GM19397 (cell line): Measurements from ENCODE around the gene GOLPH3L.
"Not testable (repeated sequence)": the region's sequence is repeated elsewhere in the genome, so short reads cannot be mapped to it uniquely, and the experiment has no call there.

Experiments
- ATAC-seq: cut with Tn5 transposase; IDR thresholded peaks from one replicate; pipeline ENCODE4 v1.9.1; 2021; ENCODE audit warnings: mild to moderate bottlenecking, moderate library complexity; ENCODE audit not compliant: unreplicated experiment

Gene GOLPH3L

DNA sequence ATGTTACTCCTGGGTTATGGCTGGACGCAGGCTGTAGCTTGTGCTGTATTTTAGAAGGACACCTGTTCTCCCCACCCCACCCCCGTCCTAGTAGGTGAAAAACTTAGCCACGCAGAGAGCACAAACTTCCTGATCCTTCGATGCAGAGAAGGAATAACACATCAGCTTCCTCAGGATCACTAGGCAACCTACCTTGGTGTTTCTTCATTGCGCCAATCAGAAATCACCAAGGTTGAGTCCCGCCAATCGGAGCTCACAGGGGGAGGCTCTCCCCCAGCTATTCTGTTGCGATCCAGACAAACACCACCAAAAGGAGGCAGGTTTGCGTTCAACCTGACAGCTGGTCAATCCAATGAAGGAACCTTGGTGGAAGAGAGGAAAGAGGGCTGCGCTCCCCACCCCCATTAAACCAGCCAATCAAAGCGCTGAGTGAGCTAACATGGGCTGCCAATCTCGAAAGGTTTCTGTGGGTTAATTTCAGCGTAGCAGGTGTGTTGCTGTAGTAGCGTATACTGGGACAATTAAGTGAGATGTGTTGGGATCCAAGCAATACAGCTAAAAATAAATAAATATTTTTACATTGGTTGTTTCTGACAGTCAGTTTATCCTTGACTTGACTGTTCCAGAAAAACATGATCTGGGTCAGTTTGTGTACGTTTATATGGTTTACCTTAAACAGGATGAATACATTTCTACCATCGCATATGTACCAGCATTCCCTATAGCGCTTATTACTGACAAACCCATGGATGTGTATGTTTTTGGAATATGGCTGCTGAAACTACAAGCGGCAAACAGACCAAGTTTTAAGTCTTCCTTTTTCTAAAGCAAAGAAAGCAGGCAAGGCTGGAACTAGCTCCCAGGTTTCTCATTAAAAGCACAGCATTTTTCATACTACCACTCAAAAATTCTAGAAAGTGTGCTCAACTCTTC, at the start of gene GOLPH3L:
Gene GOLPH3L (minus strand): TSS at position 160 of the 933 bp plus-strand sequence. CDS start 2,316 bp downstream, outside the sequence.
- peak; percentile 96 for ATAC-seq

GRCh38 chr1:150730130-150730721, 33.3 kb upstream of the GOLPH3L start:
- no peak for ATAC-seq

GRCh38 chr1:150724336-150724735, 27.4 kb upstream of the GOLPH3L start:
- ATAC-seq: no peak

DNA sequence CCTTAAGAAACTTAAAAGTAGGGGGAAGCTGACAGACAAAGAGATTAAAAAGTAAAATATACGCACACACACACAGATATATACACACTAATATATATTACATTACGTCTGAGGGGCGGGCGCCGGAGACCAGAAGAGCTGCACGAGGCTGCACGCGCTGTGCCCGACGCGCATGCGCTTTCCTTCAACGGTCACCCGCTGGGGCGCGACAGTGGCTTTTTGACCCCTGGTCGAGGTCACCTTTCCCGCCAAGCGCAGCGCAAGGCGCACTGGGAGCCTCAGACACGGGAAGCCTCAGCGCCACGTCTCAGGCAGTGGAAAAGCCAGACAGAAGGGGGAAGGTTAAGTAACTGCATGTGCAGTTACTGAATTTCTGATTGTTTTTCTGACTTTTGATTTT, 23.7 kb upstream of the GOLPH3L start, which contains the start of gene HORMAD1:
Gene HORMAD1 (minus strand): TSS at position 193 of the 400 bp plus-strand sequence. CDS start 1,390 bp downstream, outside the sequence.
- ATAC-seq: no peak

- ATAC-seq: no peak
Observed at GRCh38 chr1:150720098-150720497, 23.1 kb upstream of the GOLPH3L start.

DNA sequence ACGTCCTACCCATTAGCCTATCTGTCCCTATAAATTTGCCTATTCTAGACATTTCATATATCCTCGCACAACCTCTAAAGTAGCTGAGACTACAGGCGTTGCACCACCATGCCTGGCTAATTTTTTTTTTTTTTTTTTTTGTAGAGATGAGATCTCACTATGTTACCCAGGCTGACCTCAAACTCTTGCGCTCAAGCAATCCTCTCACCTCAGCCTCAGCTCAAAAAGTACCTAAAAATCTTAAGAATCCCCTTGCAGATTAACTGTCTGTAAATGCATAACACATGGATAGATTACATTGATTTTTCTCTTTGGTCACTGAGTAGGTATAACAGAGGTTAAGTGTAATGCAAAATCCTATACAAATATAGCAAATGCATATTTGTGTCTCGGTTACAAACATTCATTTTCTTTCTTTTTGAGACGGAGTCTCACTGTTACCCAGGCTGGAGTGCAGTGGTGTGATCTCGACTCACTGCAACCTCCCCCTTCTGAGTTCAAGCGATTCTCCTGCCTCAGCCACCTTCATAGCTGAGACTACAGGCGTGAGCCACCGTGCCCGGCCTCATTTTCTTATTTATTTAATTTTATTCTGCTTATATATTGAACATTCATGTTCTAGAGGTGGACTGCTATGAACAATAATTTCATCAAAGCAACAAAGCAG, 21.4 kb upstream of the GOLPH3L start:
- no peak for ATAC-seq

DNA sequence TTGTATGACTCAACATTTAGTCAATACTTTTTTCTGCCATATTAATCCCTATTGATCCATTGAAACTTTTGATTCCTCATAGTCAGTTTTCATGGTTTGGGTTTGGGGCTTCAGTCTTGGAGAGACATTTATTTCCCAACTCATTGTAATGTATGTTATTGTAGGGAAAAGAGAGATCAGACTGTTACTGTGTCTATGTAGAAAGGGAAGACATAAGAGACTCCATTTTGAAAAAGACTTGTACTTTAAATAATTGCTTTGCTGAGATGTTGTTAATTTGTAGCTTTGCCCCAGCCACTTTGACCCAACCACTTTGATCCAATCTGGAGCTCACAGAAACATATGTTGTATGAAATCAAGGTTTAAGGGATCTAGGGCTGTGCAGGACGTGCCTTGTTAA, 12.1 kb upstream of the GOLPH3L start:
- ATAC-seq: not testable (repeated sequence)

GRCh38 chr1:150708595-150708994, 11.6 kb upstream of the GOLPH3L start:
- ATAC-seq: no peak

- no peak for ATAC-seq
Observed at GRCh38 chr1:150706091-150706490, 9.1 kb upstream of the GOLPH3L start.

- ATAC-seq: no peak
Observed at GRCh38 chr1:150703427-150703826, 6.5 kb upstream of the GOLPH3L start.

DNA sequence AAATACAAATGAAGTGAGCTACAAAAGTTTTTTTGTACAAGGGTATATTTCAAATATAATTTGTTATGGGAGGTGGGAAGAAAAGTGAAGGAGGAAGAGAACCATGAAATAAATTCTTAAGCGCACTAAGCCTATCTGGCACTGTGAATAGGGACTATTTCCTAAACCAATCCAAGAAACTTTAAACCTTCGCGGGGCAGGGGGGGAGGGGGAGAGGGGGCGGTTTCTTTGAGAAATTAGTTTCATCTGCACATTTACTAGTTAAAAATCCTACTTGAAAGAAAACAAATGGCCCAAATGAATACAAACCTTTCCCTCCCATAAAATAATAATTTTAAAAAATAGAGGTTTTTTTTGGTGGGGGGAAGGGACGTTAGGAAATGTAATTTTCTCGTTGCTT, 364 bp downstream of the GOLPH3L start:
- no peak for ATAC-seq

DNA sequence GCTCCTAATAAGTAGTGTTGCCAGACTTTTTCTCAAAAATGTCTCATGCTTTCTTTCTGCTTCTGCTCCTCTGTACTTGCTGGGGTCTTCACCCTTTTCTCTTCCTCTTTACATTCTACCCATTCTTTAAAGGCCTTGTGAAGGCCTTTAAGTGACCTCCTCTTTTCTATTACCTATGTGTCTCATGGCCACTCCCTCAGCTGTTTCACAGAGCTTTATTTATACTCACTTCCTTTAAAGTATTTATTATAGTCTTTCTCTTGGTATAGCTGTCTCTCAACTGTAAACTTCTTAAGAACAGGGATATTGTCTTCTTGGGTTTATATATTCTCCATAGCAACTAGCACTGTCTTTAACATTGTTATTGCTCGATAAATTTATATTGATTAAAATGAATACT, 792 bp downstream of the GOLPH3L start:
- ATAC-seq: no peak

DNA sequence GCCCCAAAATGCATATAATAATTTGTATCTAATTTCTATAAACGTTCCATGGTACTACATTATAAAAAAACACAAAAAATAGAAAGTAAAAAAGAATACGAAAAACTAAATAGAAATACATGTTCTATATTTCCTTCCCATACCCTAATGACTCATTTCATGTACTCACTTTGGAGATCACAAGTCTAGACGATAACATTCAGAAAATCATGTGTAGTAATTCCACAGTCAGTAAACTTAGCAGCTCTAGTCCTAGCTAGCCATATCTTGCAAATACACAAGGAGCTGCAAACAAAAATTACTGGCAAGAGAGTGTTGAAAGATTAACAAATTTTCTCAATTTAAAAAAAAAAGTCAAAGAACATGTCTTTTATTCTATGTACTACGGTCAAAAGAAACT, 1.4 kb downstream of the GOLPH3L start:
- ATAC-seq: no peak

GRCh38 chr1:150692720-150693119, 4.2 kb downstream of the GOLPH3L start:
- ATAC-seq: no peak

- ATAC-seq: no peak
Observed at GRCh38 chr1:150688763-150689162, 8.2 kb downstream of the GOLPH3L start.

DNA sequence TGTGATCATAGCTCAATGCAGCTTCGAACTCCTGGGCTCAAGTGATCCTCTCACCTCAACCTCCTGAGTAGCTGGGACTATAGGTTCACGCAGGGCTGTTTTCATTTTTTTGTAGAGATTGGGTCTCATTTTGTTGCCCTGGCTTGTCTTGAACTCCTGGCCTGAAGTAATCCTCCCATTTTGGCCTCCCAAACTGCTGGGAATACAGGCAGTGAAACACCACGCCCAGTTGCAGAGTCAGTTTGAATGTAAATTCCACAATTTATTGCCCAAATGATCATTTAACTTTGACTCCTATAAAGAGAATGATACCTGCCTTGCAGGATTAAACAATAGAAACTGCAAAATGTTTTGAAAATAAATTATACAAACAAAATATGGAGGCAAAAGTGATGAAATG, 10.7 kb downstream of the GOLPH3L start:
- no peak for ATAC-seq

- ATAC-seq: no peak
Observed at GRCh38 chr1:150683914-150684313, 13.0 kb downstream of the GOLPH3L start.

DNA sequence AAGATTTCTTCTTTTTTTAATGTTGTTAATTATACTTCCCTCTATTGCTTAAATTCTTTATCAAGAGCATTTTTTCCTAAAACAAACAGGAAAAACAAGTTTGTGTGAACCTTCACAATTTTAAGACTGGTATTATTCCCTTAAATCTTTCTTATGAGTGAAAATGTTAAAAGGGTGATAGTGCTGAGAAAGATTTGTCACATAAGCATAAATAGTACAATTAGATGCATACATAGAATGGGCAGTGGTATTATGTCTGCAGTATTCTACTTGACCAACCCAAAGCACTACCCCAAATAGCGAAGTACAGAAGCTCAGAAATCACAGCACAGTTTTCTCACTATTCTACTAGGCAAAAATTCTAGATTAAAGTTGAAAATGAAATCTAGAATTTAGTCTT, 18.0 kb downstream of the GOLPH3L start:
- ATAC-seq: no peak

- ATAC-seq: no peak
Observed at GRCh38 chr1:150674881-150675280, 22.1 kb downstream of the GOLPH3L start.

GRCh38 chr1:150663321-150663720, 33.6 kb downstream of the GOLPH3L start:
- ATAC-seq: no peak

DNA sequence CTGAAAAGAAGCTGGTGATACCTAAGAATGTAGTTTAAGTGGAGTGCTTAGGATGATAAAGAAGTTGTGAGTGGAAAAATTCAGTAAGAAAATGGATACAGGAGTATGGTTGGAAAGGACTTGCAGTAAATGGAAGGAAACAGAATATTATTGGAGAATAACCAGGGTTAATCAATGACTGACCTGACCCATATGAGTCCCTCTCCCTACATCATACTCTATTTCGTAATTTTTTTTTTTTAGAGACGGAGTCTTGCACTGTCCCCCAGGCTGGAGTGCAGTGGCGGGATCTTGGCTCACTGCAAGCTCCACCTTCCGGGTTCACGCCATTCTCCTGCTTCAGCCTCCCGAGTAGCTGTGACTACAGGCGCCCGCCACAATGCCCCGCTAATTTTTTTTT, 34.1 kb downstream of the GOLPH3L start:
- no peak for ATAC-seq

- ATAC-seq: no peak
Observed at GRCh38 chr1:150661156-150661555, 35.8 kb downstream of the GOLPH3L start.
